ENCODE results near the gene GON4L.
"Not testable (repeated sequence)": the region's sequence is repeated elsewhere in the genome, so short reads cannot be mapped to it uniquely, and the experiment has no call there.

Gene GON4L

DNA sequence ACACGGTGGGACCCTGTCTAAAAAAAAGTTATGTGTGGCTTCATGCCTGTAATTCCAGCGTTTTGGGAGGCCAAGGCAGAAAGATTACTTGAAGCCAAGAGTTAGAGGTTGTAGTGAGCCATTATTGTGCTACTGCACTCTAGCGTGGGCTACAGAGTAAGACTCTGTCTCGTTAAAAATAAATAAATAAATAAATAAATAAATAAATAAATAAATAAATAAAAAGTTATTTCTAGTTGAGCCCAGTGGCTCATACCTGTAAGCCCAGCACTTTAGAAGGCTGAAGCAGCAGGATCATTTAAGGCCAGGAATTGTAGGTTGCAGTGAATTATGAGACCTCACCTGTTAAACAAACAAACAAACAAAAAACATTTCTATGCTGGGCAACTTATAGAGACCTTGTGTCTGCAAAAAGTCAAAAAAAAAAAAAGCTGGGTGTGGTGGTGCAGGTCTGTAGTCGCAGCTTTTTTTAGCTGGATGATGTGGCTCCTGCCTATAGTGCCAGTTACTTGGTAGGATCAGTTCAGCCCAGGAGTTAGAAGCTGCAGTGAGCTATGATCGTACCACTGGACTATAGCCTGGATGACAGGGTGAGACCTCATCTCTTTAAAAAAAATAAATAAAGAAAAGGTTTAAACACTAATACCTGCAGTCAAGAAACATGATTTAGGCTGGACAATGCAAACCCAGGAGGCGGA, 25.6 kb downstream of the GON4L start:
- no CpG with 5 or more reads among the region's 7 CpGs for WGBS (ENCODE audit: insufficient coverage, insufficient read length)
- H3K4me3 ChIP-seq (ENCODE audit: low read length): no peak overlapping the region
- H3K27ac ChIP-seq (ENCODE audit: low read length): no peak overlapping the region
- no peaks in the 10 kb centered on the region for H3K36me3 ChIP-seq (ENCODE audit: control insufficient read depth, insufficient read depth, low read length)
- H3K27me3 ChIP-seq (ENCODE audit: control insufficient read depth, insufficient read depth, low read length): no peaks in the 10 kb centered on the region
- no peaks in the 10 kb centered on the region for H3K9me3 ChIP-seq (ENCODE audit: control insufficient read depth, insufficient read depth, low read length)
- H3K4me1 ChIP-seq (ENCODE audit: control insufficient read depth, insufficient read depth, low read length): no peaks in the 10 kb centered on the region
- DNase-seq (ENCODE audit: low read depth, low spot score): no peak

- no peak for DNase-seq (ENCODE audit: low read depth, low spot score)
- WGBS (ENCODE audit: insufficient coverage, insufficient read length): no CpG with 5 or more reads among the region's 4 CpGs
- H3K9me3 ChIP-seq (ENCODE audit: control insufficient read depth, insufficient read depth, low read length): no peaks in the 10 kb centered on the region
- H3K4me3 ChIP-seq (ENCODE audit: low read length): no peak overlapping the region
- H3K4me1 ChIP-seq (ENCODE audit: control insufficient read depth, insufficient read depth, low read length): no peaks in the 10 kb centered on the region
- no peaks in the 10 kb centered on the region for H3K27me3 ChIP-seq (ENCODE audit: control insufficient read depth, insufficient read depth, low read length)
- no peaks in the 10 kb centered on the region for H3K36me3 ChIP-seq (ENCODE audit: control insufficient read depth, insufficient read depth, low read length)
- H3K27ac ChIP-seq (ENCODE audit: low read length): no peak overlapping the region
These were observed 29.6 kb downstream of the GON4L start for GRCh38 chr1:155827450-155827849.

GRCh38 chr1:155816351-155816750, 40.7 kb downstream of the GON4L start:
- Histone ChIP-seq H3K36me3 (ENCODE audit: control insufficient read depth, insufficient read depth, low read length) (peaks cover 3% of the 10 kb centered on the region; the same call in 1 of the 2 replicates), H3K4me1 (ENCODE audit: control insufficient read depth, insufficient read depth, low read length) (no peaks in the 10 kb centered on the region), H3K4me3 (ENCODE audit: low read length) (no peak overlapping the region), H3K27me3 (ENCODE audit: control insufficient read depth, insufficient read depth, low read length) (no peaks in the 10 kb centered on the region), H3K27ac (ENCODE audit: low read length) (no peak overlapping the region), H3K9me3 (ENCODE audit: control insufficient read depth, insufficient read depth, low read length) (no peaks in the 10 kb centered on the region)
- whole genome bisulfite sequencing (ENCODE audit: insufficient coverage, insufficient read length): no CpG with 5 or more reads among the region's 1 CpG
- no peak for DNase-seq (ENCODE audit: low read depth, low spot score)

DNA sequence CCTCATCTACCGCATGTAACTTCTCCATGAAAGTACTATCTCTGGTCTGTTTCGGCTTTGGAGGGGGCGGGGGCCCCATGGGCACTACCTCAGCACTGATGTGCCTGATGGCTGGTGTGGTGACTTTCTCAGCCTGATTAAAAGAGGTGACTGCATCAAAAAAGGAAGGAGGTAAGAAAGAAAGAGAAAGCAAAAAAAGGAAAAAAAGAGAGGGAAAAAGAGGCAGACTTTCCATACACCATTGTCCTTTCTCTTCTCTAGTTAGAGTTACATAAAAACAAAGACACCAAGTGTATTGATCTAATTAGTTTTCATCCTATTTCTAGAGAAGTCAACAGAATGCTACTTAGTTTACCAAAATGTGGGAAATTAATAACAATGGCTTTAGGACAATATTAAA, 43.3 kb downstream of the GON4L start:
- Histone ChIP-seq H3K36me3 (ENCODE audit: control insufficient read depth, insufficient read depth, low read length) (peaks cover 2% of the 10 kb centered on the region; the same call in 1 of the 2 replicates), H3K9me3 (ENCODE audit: control insufficient read depth, insufficient read depth, low read length) (no peaks in the 10 kb centered on the region), H3K27me3 (ENCODE audit: control insufficient read depth, insufficient read depth, low read length) (no peaks in the 10 kb centered on the region), H3K27ac (ENCODE audit: low read length) (no peak overlapping the region), H3K4me3 (ENCODE audit: low read length) (no peak overlapping the region), H3K4me1 (ENCODE audit: control insufficient read depth, insufficient read depth, low read length) (no peaks in the 10 kb centered on the region)
- WGBS (ENCODE audit: insufficient coverage, insufficient read length): no CpG with 5 or more reads among the region's 3 CpGs
- no peak for DNase-seq (ENCODE audit: low read depth, low spot score)

- H3K4me1 ChIP-seq (ENCODE audit: control insufficient read depth, insufficient read depth, low read length): no peaks in the 10 kb centered on the region
- H3K27me3 ChIP-seq (ENCODE audit: control insufficient read depth, insufficient read depth, low read length): no peaks in the 10 kb centered on the region
- no CpG with 5 or more reads among the region's 1 CpG for WGBS (ENCODE audit: insufficient coverage, insufficient read length)
- no peak overlapping the region for H3K27ac ChIP-seq (ENCODE audit: low read length)
- no peaks in the 10 kb centered on the region for H3K9me3 ChIP-seq (ENCODE audit: control insufficient read depth, insufficient read depth, low read length)
- H3K4me3 ChIP-seq (ENCODE audit: low read length): no peak overlapping the region
- DNase-seq (ENCODE audit: low read depth, low spot score): no peak
- H3K36me3 ChIP-seq (ENCODE audit: control insufficient read depth, insufficient read depth, low read length): peaks cover 2% of the 10 kb centered on the region; the same call in 1 of the 2 replicates
These were observed 44.1 kb downstream of the GON4L start for GRCh38 chr1:155812878-155813277.

DNA sequence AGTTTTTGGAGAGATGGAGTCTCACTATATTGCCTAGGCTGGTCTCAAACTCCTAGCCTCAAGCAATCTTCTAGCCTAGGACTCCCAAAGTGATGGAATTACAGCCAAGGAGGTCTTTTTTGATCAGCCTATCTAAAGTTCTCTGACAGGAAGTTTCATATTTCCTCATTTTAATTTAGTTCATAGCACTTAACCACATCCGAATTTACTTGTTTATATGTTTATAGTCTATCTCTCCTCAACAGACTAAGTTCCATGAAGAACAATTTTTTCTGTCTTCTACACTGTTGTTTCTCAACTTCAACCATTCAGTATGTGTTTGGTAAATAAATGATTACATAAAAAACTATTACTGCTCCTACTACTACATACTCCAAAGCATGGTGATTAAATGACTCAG, 47.9 kb downstream of the GON4L start:
- DNase-seq (ENCODE audit: low read depth, low spot score): no peak
- Histone ChIP-seq H3K36me3 (ENCODE audit: control insufficient read depth, insufficient read depth, low read length) (peaks cover 5% of the 10 kb centered on the region; the same call in 1 of the 2 replicates), H3K4me1 (ENCODE audit: control insufficient read depth, insufficient read depth, low read length) (no peaks in the 10 kb centered on the region), H3K4me3 (ENCODE audit: low read length) (no peak overlapping the region), H3K27ac (ENCODE audit: low read length) (no peak overlapping the region), H3K9me3 (ENCODE audit: control insufficient read depth, insufficient read depth, low read length) (no peaks in the 10 kb centered on the region), H3K27me3 (ENCODE audit: control insufficient read depth, insufficient read depth, low read length) (no peaks in the 10 kb centered on the region)
- no CpG with 5 or more reads among the region's 1 CpG for WGBS (ENCODE audit: insufficient coverage, insufficient read length)

DNA sequence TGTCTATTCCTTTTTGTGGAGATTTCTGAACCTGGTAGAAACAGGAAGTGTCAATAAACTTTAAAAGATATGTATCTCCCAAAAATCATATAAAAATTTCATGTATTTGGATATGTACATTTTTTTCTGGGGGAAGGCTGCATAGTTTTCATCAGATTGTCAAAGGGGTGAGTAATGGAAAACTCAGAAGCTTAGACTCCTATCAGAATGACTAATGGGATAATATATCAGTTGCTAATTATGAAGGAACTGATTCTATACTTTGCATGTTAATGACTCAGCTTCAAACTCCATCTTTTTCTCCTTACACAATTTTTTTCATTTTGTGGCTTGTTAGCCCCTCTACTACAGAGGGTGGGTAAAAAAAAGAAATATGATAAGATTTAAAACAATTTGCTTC, 55.9 kb downstream of the GON4L start:
- Histone ChIP-seq H3K36me3 (ENCODE audit: control insufficient read depth, insufficient read depth, low read length) (peaks cover 2% of the 10 kb centered on the region; the same call in 1 of the 2 replicates), H3K27ac (ENCODE audit: low read length) (no peak overlapping the region)
- DNase-seq (ENCODE audit: low read depth, low spot score): no peak

DNA sequence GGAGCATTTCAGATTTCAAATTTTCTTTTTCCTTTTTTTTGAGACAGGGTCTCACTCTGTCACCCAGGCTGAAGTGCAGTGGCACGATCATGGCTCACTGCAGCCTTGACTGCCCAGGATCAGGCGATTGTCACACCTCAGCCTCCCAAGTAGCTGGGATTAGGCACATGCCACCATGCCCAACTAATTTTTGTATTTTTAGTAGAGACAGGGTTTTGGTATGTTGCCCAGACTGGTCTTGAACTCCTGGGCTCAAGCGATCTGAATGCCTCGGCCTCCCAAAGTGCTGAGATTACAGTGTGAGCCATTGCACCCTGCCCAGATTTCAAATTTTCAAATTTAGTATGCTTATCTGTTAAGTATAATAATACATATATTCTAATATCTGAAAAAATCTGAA, 61.4 kb downstream of the GON4L start:
- H3K27ac ChIP-seq (ENCODE audit: low read length); H3K9me3 ChIP-seq (ENCODE audit: control insufficient read depth, insufficient read depth, low read length); H3K4me1 ChIP-seq (ENCODE audit: control insufficient read depth, insufficient read depth, low read length); H3K4me3 ChIP-seq (ENCODE audit: low read length); DNase-seq (ENCODE audit: low read depth, low spot score); H3K27me3 ChIP-seq (ENCODE audit: control insufficient read depth, insufficient read depth, low read length); H3K36me3 ChIP-seq (ENCODE audit: control insufficient read depth, insufficient read depth, low read length): not testable (repeated sequence)
- WGBS (ENCODE audit: insufficient coverage, insufficient read length): no CpG with 5 or more reads among the region's 4 CpGs

More for the DNA sequence above, 55.9 kb downstream of the GON4L start:
- H3K27me3 ChIP-seq (ENCODE audit: control insufficient read depth, insufficient read depth, low read length): no peaks in the 10 kb centered on the region
- H3K4me1 ChIP-seq (ENCODE audit: control insufficient read depth, insufficient read depth, low read length): no peaks in the 10 kb centered on the region
- no peak overlapping the region for H3K4me3 ChIP-seq (ENCODE audit: low read length)
- H3K9me3 ChIP-seq (ENCODE audit: control insufficient read depth, insufficient read depth, low read length): no peaks in the 10 kb centered on the region

- no peak overlapping the region for H3K4me3 ChIP-seq (ENCODE audit: low read length)
- no peaks in the 10 kb centered on the region for H3K4me1 ChIP-seq (ENCODE audit: control insufficient read depth, insufficient read depth, low read length)
- H3K27ac ChIP-seq (ENCODE audit: low read length): no peak overlapping the region
- H3K9me3 ChIP-seq (ENCODE audit: control insufficient read depth, insufficient read depth, low read length): no peaks in the 10 kb centered on the region
- H3K27me3 ChIP-seq (ENCODE audit: control insufficient read depth, insufficient read depth, low read length): no peaks in the 10 kb centered on the region
- WGBS (ENCODE audit: insufficient coverage, insufficient read length): no CpG with 5 or more reads among the region's 4 CpGs
- no peak for DNase-seq (ENCODE audit: low read depth, low spot score)
- no peaks in the 10 kb centered on the region for H3K36me3 ChIP-seq (ENCODE audit: control insufficient read depth, insufficient read depth, low read length)
These were observed 62.3 kb downstream of the GON4L start for GRCh38 chr1:155794605-155795245.

DNA sequence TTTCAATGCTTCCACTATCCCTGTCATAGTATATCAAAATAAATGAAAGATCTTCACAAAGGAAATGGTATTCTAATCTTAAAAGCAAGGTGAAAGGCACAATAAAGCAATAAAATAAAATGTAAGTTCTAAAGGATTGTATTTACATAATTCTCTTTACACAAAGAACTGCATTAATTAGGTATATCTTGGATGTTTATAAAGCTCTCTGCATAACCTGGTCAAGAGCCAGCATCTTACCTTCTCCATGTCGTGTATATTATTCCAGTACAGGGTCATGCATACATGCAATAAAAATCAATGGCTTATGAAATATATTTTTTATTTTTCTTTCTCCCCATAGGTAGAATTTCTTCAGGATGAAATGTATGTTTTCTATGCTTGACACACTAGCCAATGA, 63.8 kb downstream of the GON4L start:
- no peaks in the 10 kb centered on the region for H3K4me1 ChIP-seq (ENCODE audit: control insufficient read depth, insufficient read depth, low read length)
- WGBS (ENCODE audit: insufficient coverage, insufficient read length): no CpG with 5 or more reads among the region's 1 CpG
- no peak for DNase-seq (ENCODE audit: low read depth, low spot score)
- no peaks in the 10 kb centered on the region for H3K27me3 ChIP-seq (ENCODE audit: control insufficient read depth, insufficient read depth, low read length)
- no peaks in the 10 kb centered on the region for H3K9me3 ChIP-seq (ENCODE audit: control insufficient read depth, insufficient read depth, low read length)
- no peak overlapping the region for H3K4me3 ChIP-seq (ENCODE audit: low read length)
- H3K27ac ChIP-seq (ENCODE audit: low read length): no peak overlapping the region
- no peaks in the 10 kb centered on the region for H3K36me3 ChIP-seq (ENCODE audit: control insufficient read depth, insufficient read depth, low read length)

DNA sequence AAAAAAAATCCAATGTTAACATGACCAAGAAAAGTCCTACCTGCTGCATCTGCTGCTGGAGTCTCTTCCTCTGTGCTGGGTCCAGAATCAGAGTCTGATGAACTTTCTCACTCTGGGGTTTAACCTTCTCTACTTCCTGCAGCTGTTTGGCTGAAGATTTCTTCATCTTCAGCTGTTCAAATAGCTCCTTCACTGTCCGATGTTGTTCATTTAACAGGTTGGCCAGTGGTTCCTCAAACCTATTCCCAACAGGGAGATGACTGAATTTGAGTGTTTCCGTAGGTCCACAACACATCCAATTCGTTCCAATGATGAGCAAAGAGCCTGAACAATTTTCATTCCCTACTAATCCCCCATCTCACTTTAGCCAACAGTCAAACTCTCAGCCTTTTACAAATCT, 79.4 kb downstream of the GON4L start:
- WGBS (ENCODE audit: insufficient coverage, insufficient read length): no CpG with 5 or more reads among the region's 3 CpGs
- no peak for DNase-seq (ENCODE audit: low read depth, low spot score)
- H3K36me3 ChIP-seq (ENCODE audit: control insufficient read depth, insufficient read depth, low read length): peaks cover 10% of the 10 kb centered on the region; the same call in 1 of the 2 replicates
- H3K4me3 ChIP-seq (ENCODE audit: low read length): no peak overlapping the region
- no peaks in the 10 kb centered on the region for H3K4me1 ChIP-seq (ENCODE audit: control insufficient read depth, insufficient read depth, low read length)
- no peak overlapping the region for H3K27ac ChIP-seq (ENCODE audit: low read length)
- H3K9me3 ChIP-seq (ENCODE audit: control insufficient read depth, insufficient read depth, low read length): no peaks in the 10 kb centered on the region
- no peaks in the 10 kb centered on the region for H3K27me3 ChIP-seq (ENCODE audit: control insufficient read depth, insufficient read depth, low read length)

Measured in iPS DF 6.9 (cell line).